BLaER1 treated with 17β-estradiol and CSF1 and Interleukin-3, amounts not matched to agents 10 nM and 100 nM (cell line): ENCODE data around the gene ZBTB22.

Experiments
- H3K27ac ChIP-seq, 11 experiments: shearing (Covaris generic); formaldehyde crosslinking; 2 replicates each; pipeline ENCODE4 v1.8.1; 2022
- H3K27me3 ChIP-seq, 11 experiments: shearing (Covaris generic); formaldehyde crosslinking; 2 replicates each; pipeline ENCODE4 v1.8.1; 2022
- H3K36me3 ChIP-seq, 11 experiments: shearing (Covaris generic); formaldehyde crosslinking; 2 replicates each; pipeline ENCODE4 v1.8.1; 2022
- H3K4me1 ChIP-seq, 10 experiments: shearing (Covaris generic); formaldehyde crosslinking; 2 replicates each; pipeline ENCODE4 v1.8.1; 2022
- H3K4me2 ChIP-seq, 11 experiments: shearing (Covaris generic); formaldehyde crosslinking; 2 replicates each; pipeline ENCODE4 v1.8.1; 2022
- H3K4me3 ChIP-seq, 10 experiments: shearing (Covaris generic); formaldehyde crosslinking; 2 replicates each; pipeline ENCODE4 v1.8.1; 2022
- H3K9ac ChIP-seq, 11 experiments: shearing (Covaris generic); formaldehyde crosslinking; 2 replicates each; pipeline ENCODE4 v1.8.1; 2022
- H3K9me3 ChIP-seq, 11 experiments: shearing (Covaris generic); formaldehyde crosslinking; replicated peaks in 1 of 11; 2 replicates each; pipeline ENCODE4 v1.8.1; 2022
- H4K20me1 ChIP-seq, 11 experiments: shearing (Covaris generic); formaldehyde crosslinking; 2 replicates each; pipeline ENCODE4 v1.8.1; 2022
- Cebpa-rat ChIP-seq, 11 experiments: shearing (Covaris generic); IDR thresholded peaks; 2 replicates each; pipeline ENCODE4 v1.8.1; 2022

The ZBTB22 gene

DNA sequence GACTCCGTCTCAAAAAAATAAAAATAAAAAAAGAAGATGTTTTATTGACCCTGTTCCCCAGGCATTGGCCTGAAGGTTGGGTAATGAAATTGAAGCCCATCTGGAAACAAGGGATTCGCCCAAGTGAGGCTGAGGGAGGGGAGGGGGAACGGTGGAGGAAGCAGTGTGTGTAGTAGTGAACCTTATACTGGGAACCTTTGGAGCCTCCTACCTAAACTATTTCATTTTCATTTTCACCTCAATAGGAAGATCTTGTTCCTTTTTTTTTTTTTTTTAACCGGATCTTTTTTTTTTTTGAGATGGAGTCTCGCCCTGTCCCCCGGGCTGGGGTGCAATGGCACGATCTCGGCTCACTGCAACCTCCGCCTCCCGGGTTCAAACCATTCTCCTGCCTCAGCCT is 13.2 kb upstream of the ZBTB22 start:
- Histone ChIP-seq H3K4me2 (no peak overlapping the region), H3K4me3 (no peak overlapping the region), H3K27me3 (no peaks in the 10 kb centered on the region), H3K9ac (no peak overlapping the region), H4K20me1 (no peaks in the 10 kb centered on the region), H3K36me3 (no peaks in the 10 kb centered on the region), H3K27ac (no peak overlapping the region), H3K9me3 (no peaks in the 10 kb centered on the region), H3K4me1 (peaks cover 0 to 5% (median 0%) of the 10 kb centered on the region in 10 experiments; a peak in 2 of 20 replicates)
- TF ChIP-seq Cebpa-rat (IDR thresholded peaks at IDR 0.05), result no peak

DNA sequence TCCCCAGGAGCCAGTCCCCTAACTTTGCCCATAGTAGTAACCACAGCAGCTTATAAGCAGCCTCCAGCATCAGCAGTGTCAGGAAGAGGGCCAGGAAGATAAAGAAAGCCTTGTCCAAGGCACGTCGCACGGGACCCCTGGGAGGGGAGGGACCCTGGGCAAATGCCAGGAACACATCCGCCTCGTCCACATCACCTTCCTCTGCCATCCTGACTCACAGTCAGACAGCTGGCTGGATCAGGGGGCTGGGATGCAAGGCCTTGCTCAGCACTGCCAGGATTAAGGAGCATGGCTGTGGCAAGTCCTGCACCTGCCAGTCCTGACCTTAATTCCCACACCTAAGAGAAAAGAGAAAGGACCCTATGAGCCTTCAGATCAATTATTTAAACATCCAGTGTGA is 11.5 kb upstream of the ZBTB22 start:
- Histone ChIP-seq H3K4me1 (peaks cover 4 to 10% (median 6%) of the 10 kb centered on the region in 10 experiments), H3K9ac (no peak overlapping the region), H3K36me3 (no peaks in the 10 kb centered on the region), H3K27ac (no peak overlapping the region), H4K20me1 (no peaks in the 10 kb centered on the region), H3K4me2 (no peak overlapping the region), H3K9me3 (no peaks in the 10 kb centered on the region), H3K4me3 (no peak overlapping the region), H3K27me3 (no peaks in the 10 kb centered on the region)
- TF ChIP-seq Cebpa-rat (IDR thresholded peaks at IDR 0.05), result no peak

DNA sequence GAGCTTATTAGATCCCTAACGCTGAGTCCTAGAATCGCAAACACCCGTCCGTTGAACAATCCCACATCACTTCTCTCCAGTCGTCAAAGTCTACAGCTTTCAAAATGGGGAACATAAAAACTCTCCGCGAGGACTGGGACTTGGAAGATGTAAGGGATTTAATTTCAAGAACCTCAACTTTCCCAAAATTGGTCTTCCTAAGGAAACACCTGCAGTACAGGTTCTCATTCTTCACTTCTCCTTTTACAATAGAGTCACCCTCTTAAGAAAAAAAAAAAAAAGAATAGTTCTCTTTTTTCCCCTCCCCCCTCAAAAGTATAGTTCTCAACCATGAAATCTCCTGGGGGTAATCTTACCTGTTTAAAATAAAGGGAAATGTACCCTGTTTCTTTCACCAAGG is 6.6 kb upstream of the ZBTB22 start:
- no peaks in the 10 kb centered on the region for H3K9me3 ChIP-seq
- H3K27ac ChIP-seq, result peak overlapping the region; percentile 77 to 92 (median 83); a peak in 21 of 22 replicates
- no peaks in the 10 kb centered on the region for H3K27me3 ChIP-seq
- peaks cover 8 to 30% (median 24%) of the 10 kb centered on the region in 11 experiments; a peak in 20 of 22 replicates for H4K20me1 ChIP-seq
- H3K4me1 ChIP-seq, result peaks cover 40 to 46% (median 43%) of the 10 kb centered on the region in 10 experiments
- TF ChIP-seq Cebpa-rat (IDR thresholded peaks at IDR 0.05), result no peak
- peak overlapping the region; percentile 86 to 100 (median 96) for H3K4me2 ChIP-seq
- peak overlapping the region; percentile 71 to 91 (median 86) for H3K4me3 ChIP-seq
- peaks cover 22 to 27% (median 24%) of the 10 kb centered on the region in 11 experiments for H3K36me3 ChIP-seq
- peak overlapping the region; percentile 87 to 94 (median 90); a peak in 21 of 22 replicates for H3K9ac ChIP-seq

DNA sequence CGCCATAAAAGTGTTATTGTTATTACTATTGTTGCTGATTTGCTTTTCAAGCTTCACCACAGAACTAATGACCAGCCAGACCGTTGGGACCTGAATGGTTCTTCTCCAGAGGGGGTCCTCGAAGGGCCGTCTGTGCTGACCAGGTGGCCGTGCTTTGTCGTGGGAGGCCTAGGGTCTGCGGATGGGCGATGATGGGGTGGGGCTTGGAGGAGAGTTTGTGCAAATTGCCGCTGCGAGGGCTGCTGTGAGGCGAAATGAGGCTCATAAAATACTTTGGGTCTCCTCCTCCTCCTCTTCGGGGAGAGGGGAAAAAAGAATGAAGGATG is 6.0 kb upstream of the ZBTB22 start:
- peak overlapping the region; percentile 71 to 91 (median 86) for H3K4me3 ChIP-seq
- peak overlapping the region; percentile 77 to 92 (median 83); a peak in 21 of 22 replicates for H3K27ac ChIP-seq
- peak overlapping the region; percentile 87 to 94 (median 90) for H3K9ac ChIP-seq
- H4K20me1 ChIP-seq, result peaks cover 8 to 35% (median 29%) of the 10 kb centered on the region in 11 experiments; a peak in 20 of 22 replicates
- H3K9me3 ChIP-seq, result no peaks in the 10 kb centered on the region
- peaks cover 27 to 32% (median 29%) of the 10 kb centered on the region in 11 experiments for H3K36me3 ChIP-seq
- H3K27me3 ChIP-seq, result no peaks in the 10 kb centered on the region
- peak overlapping the region; percentile 86 to 100 (median 96) for H3K4me2 ChIP-seq
- H3K4me1 ChIP-seq, result peaks cover 45 to 51% (median 49%) of the 10 kb centered on the region in 10 experiments
- no peak for TF ChIP-seq Cebpa-rat (IDR thresholded peaks at IDR 0.05)

DNA sequence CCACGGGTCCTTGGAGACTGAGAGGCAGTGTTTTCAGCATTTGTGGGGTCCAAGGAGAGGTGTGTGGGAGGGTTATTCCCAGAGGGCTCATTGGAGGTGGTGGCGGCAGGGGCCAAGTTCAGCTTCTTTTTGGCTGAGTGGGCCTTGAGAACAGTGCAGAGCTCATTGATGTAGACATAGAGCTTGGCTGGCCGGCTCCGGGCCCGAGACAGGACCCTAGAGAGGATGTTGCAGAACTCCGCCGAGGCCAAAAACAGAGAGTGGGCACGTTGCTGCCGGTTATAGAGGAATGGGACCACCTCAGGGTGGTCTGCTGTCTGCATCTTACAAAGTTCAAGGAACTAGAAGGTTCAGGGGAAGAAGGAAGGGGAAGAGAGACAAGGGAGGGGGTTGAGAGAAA is 3.7 kb upstream of the ZBTB22 start:
- no peak for TF ChIP-seq Cebpa-rat (IDR thresholded peaks at IDR 0.05)
- H4K20me1 ChIP-seq, result peaks cover 8 to 47% (median 35%) of the 10 kb centered on the region in 11 experiments; a peak in 20 of 22 replicates
- H3K9ac ChIP-seq, result peak overlapping the region; percentile 87 to 94 (median 90)
- peaks cover 30 to 40% (median 33%) of the 10 kb centered on the region in 11 experiments for H3K36me3 ChIP-seq
- H3K9me3 ChIP-seq, result no peaks in the 10 kb centered on the region
- peak overlapping the region; percentile 71 to 91 (median 86); a peak in 19 of 20 replicates for H3K4me3 ChIP-seq
- H3K4me1 ChIP-seq, result peaks cover 60 to 67% (median 64%) of the 10 kb centered on the region in 10 experiments
- peak overlapping the region in 8 of 11 experiments; percentile 77 to 92 (median 89); a peak in 10 of 22 replicates for H3K27ac ChIP-seq
- H3K27me3 ChIP-seq, result no peaks in the 10 kb centered on the region
- peak overlapping the region; percentile 86 to 100 (median 96) for H3K4me2 ChIP-seq

DNA sequence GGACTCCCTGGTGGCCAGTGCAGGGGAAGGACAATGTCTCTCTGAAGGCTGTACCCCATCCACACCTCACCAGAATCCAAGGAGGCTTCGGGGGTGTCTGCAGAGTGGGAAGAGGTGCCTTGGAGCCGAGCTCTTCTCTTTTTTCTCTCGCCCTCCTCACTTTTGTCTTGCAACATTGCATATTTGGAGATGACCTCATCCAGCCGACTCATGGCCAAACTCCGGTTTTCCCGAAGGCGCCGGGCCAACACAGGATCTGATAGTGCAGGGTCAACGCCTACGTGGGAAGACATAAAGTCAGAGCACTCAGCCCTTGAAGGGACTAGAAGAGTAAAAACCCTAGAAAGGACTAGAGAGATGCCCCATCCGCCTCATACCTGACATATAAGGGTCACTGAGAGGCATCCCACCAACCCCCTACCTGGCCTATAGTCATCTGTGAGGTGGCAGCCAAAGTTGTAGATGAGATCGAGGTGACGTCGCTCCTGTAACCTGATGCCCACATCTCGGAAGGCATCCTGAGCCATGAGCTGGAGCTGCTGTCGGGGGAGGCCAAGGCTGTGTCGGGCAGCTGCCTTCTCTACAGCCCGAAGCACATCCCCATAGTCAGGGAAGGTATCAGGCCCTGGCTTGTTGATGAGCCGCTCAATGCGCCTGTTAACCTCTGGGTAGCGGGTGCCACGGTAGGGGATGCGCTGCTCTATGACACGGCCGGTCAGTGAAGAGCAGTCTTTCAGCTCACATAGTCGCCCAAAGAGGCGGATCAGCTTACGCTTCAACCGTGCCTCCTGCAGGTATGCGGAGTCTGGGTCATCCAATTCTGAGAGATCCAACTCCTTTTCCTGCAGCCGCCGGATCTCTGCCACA is 3.0 kb upstream of the ZBTB22 start:
- no peak for TF ChIP-seq Cebpa-rat (IDR thresholded peaks at IDR 0.05)
- Histone ChIP-seq H3K4me3 (peak overlapping the region in 9 of 10 experiments; percentile 77 to 91 (median 87); a peak in 15 of 20 replicates), H3K4me1 (peaks cover 67 to 73% (median 70%) of the 10 kb centered on the region in 10 experiments), H3K36me3 (peaks cover 30 to 43% (median 34%) of the 10 kb centered on the region in 11 experiments), H3K9me3 (no peaks in the 10 kb centered on the region), H3K27ac (peak overlapping the region in 3 of 11 experiments; percentile 80 to 91 (median 83); a peak in 3 of 22 replicates), H3K27me3 (no peaks in the 10 kb centered on the region), H3K9ac (peak overlapping the region; percentile 64 to 94 (median 90); a peak in 19 of 22 replicates), H4K20me1 (peaks cover 8 to 51% (median 35%) of the 10 kb centered on the region in 11 experiments; a peak in 20 of 22 replicates), H3K4me2 (peak overlapping the region; percentile 86 to 100 (median 96))

DNA sequence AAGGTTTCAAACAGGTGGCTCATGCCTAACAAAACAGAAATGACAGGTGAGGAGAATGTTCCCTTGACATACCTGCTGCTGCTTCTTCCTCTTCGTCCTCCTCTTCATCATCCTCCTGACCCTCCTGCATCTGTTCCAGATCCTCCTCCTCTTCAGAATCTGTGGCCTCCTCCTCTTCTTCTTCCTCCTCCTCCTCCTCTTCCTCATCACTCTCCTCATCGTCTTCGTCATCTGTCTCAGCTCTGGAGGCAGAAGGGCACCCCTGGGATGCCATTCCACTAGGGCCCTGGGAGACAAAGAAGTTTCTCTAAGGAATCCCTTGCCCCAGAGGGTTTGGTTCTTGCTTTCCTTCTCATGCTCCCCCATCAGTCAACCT is 2.4 kb upstream of the ZBTB22 start:
- Histone ChIP-seq H3K4me1 (peaks cover 73 to 80% (median 76%) of the 10 kb centered on the region in 10 experiments), H3K9ac (peak overlapping the region; percentile 64 to 94 (median 90); a peak in 18 of 22 replicates), H3K36me3 (peaks cover 30 to 44% (median 34%) of the 10 kb centered on the region in 11 experiments), H3K4me2 (peak overlapping the region; percentile 86 to 100 (median 96)), H3K4me3 (peak overlapping the region in 7 of 10 experiments; percentile 65 to 91 (median 77); a peak in 6 of 20 replicates), H3K27ac (peak overlapping the region in 1 of 11 experiments; percentile 25; a peak in 2 of 22 replicates), H3K9me3 (no peaks in the 10 kb centered on the region), H4K20me1 (peaks cover 8 to 51% (median 35%) of the 10 kb centered on the region in 11 experiments; a peak in 20 of 22 replicates), H3K27me3 (no peaks in the 10 kb centered on the region)
- TF ChIP-seq Cebpa-rat (IDR thresholded peaks at IDR 0.05), result no peak

DNA sequence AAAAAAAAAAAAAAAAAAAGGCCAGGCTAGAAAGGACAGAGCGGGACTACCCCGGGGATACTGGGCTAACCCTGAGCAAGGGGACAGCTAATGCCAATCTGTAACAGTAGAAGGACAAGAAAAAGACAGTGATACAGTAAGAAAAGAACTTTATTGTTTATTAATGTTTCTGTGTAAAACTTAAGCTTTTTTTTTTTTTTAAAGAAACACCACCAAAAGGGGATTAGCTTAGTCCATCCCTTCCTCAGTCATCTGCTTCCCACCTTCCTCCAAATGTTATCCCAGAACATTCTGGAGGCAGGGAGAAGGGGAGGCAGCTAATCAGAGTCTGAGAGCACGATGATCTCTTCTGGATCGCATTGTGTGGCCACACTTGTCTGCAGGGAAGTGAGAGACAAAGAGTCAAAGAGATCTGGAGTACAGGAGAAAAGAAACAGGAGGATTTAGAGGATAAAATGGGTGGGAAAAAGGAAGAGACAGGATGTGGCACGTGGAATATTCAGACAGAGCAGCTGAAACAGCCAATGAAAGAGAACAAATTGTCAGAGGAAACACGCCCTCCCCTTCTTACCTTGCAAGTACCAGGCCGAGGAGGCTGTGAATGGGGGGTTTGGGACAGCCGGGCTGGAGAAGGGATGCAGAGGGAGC is 1.0 kb upstream of the ZBTB22 start:
- TF ChIP-seq Cebpa-rat (IDR thresholded peaks at IDR 0.05), result no peak
- H3K4me1 ChIP-seq, result peaks cover 67 to 75% (median 72%) of the 10 kb centered on the region in 10 experiments
- H3K4me3 ChIP-seq, result peak overlapping the region; percentile 55 to 86 (median 66)
- peak overlapping the region; percentile 86 to 100 (median 96) for H3K4me2 ChIP-seq
- H3K9me3 ChIP-seq, result no peaks in the 10 kb centered on the region
- peaks cover 30 to 44% (median 34%) of the 10 kb centered on the region in 11 experiments for H3K36me3 ChIP-seq
- peak overlapping the region; percentile 64 to 94 (median 90) for H3K9ac ChIP-seq
- H3K27me3 ChIP-seq, result no peaks in the 10 kb centered on the region
- H3K27ac ChIP-seq, result peak overlapping the region in 10 of 11 experiments; percentile 6 to 71 (median 65); a peak in 14 of 22 replicates
- peaks cover 8 to 51% (median 35%) of the 10 kb centered on the region in 11 experiments; a peak in 20 of 22 replicates for H4K20me1 ChIP-seq
